ENCODE measurements around the gene TMEM116. TPM values are rescaled to one million over a fixed set of nuclear protein-coding genes. Genes with fewer than 3 reads are reported as not detected.

Gene TMEM116
- total and polyA plus RNA-seq, 2 of the 4 experiments (the other 2 are of a cell fraction) = 5.5 to 8.4 TPM

- Histone ChIP-seq H3K4me2 (ENCODE audit: low read depth, low read length) (no peak overlapping the region), H3K14ac (replicated peaks; ENCODE audit: low read depth, low read length) (no peak overlapping the region), H2AK5ac (ENCODE audit: low read depth, low read length) (no peak overlapping the region), H3K4me3 (ENCODE audit: insufficient read depth, low read depth, low read length) (no peak overlapping the region), H2BK5ac (ENCODE audit: low read depth, low read length, poor library complexity, severe bottlenecking) (no peak overlapping the region), H3K9me1 (ENCODE audit: insufficient read depth, low read length) (no peaks in the 10 kb centered on the region), H3K56ac (ENCODE audit: extremely low read depth, insufficient read depth, low read length) (no peak overlapping the region), H4K91ac (ENCODE audit: insufficient read depth, low read depth, low read length) (no peak overlapping the region), H4K8ac (ENCODE audit: low read depth in 2 of 2, low read length in 2 of 2) (no peak overlapping the region), H3K79me1 (ENCODE audit: low read depth in 1 of 2, low read length in 2 of 2) (no peaks in the 10 kb centered on the region), H3K9ac (ENCODE audit: low read depth, low read length) (no peak overlapping the region), H3K9me3 (ENCODE audit: control insufficient read depth, insufficient read depth, low read length) (no peaks in the 10 kb centered on the region), H3K27me3 (ENCODE audit: control insufficient read depth, insufficient read depth, low read length) (no peaks in the 10 kb centered on the region), H2AK9ac (replicated peaks; ENCODE audit: low read depth, low read length, poor library complexity) (no peak overlapping the region), H3K36me3 (ENCODE audit: control insufficient read depth, insufficient read depth, low read length) (no peaks in the 10 kb centered on the region), H2AFZ (replicated peaks; ENCODE audit: low read length, poor library complexity) (no peak overlapping the region), H4K20me1 (ENCODE audit: insufficient read depth, low read length) (no peaks in the 10 kb centered on the region), H3K27ac (ENCODE audit: insufficient read depth, low read length) (no peak overlapping the region), H3K4me1 (ENCODE audit: control insufficient read depth, insufficient read depth, low read length) (no peaks in the 10 kb centered on the region), H2BK120ac (ENCODE audit: low read depth, low read length) (no peak overlapping the region), H3K18ac (ENCODE audit: low read depth, low read length) (no peak overlapping the region), H2BK15ac (ENCODE audit: low read depth, low read length) (no peak overlapping the region), H3K4ac (ENCODE audit: low read depth, low read length) (no peak overlapping the region), H3K23ac (ENCODE audit: low read depth, low read length) (no peak overlapping the region), H2BK20ac (ENCODE audit: low read depth, low read length) (no peak overlapping the region), H4K5ac (ENCODE audit: low read depth, low read length) (no peak overlapping the region)
- dilution Hi-C loops (cut with HindIII; ENCODE audit: low sequenced_read_pairs, unreplicated experiment) (no loop called here), intact Hi-C loops (cut with micrococcal nuclease) (no loop called here), in situ Hi-C loops (cut with MboI; ENCODE audit: low sequenced_read_pairs) (no loop called here)
- ATAC-seq (ENCODE audit: low read depth) (peak; percentile 29), DNase-seq (peak; percentile 69)
- WGBS, 2 experiments (ENCODE audit: extremely low coverage in 2 of 2, insufficient read length in 1 of 2) = no CpG with 5 or more reads among the region's 4 CpGs
- CTCF ChIA-PET = no interaction called here
- TF ChIP-seq FOS (IDR thresholded peaks at IDR 0.05; ENCODE audit: low read depth, low read length) = no peak
- TF ChIP-seq MAZ (IDR thresholded peaks at IDR 0.05; ENCODE audit: borderline replicate concordance, low read depth, low read length) = no peak
- TF ChIP-seq NFE2L2 (IDR thresholded peaks at IDR 0.05; ENCODE audit: low read depth, low read length) = no peak
- TF ChIP-seq RFX5 (IDR thresholded peaks at IDR 0.05; ENCODE audit: low read depth, low read length) = no peak
- no peak for TF ChIP-seq RCOR1 (IDR thresholded peaks at IDR 0.05; ENCODE audit: insufficient replicate concordance, low read length)
- TF ChIP-seq RAD21 (IDR thresholded peaks at IDR 0.05; ENCODE audit: low read length) = no peak
- no peak for TF ChIP-seq CEBPB (IDR thresholded peaks at IDR 0.05; ENCODE audit: low read depth, low read length)
- TF ChIP-seq POLR2A (IDR thresholded peaks at IDR 0.05; ENCODE audit: low read depth, low read length) = no peak
- TF ChIP-seq CHD1 (IDR thresholded peaks at IDR 0.05; ENCODE audit: low read depth, low read length) = no peak
- POLR2A ChIA-PET (ENCODE audit: unreplicated experiment) = no interaction called here
- no TSS peak for BruUV-seq (replicated peaks)
These were observed 21.0 kb downstream of the TMEM116 start for GRCh38 chr12:111991946-111992345.
